ENCODE results near the gene PLA2G4D. TPM values are rescaled to one million over a fixed set of nuclear protein-coding genes. Genes with fewer than 3 reads are reported as not detected.

The PLA2G4D gene
- total RNA-seq, 4 donors from 2014 or later, result 22.0 to 51.6 (median 29.2) TPM

DNA sequence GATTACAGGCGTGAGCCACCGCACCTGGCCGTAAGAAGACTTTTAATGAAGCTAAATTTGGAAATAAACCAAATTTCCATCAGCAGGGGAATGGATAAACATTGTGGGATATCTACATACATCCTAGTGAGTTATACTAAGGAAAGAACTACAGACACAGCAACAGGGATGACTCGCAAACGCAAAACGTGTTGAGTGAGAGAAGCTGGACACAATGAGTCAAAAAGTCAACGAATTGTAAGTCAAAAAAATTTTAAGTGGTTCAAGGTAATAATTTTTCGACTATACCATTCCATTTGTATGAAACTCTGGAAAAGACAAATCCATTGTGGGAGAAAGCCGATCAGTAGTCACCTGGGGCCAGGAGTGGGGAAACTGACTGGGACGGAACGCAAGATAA is 42.2 kb upstream of the PLA2G4D start:
- no peak for DNase-seq (ENCODE audit: low spot score in 2 of 2)
- 85 to 88% methylated on average over 11 of the region's 11 CpGs for WGBS, 2 donors
- intact Hi-C loops (cut with DNase I; ENCODE audit: low total_unique reads), result no loop called here

GRCh38 chr15:42135351-42135750 is 41.0 kb upstream of the PLA2G4D start:
- no peak for TF ChIP-seq POLR2A (IDR thresholded peaks at IDR 0.05)
- DNase-seq (ENCODE audit: low spot score in 2 of 2), result no peak
- intact Hi-C loops (cut with DNase I; ENCODE audit: low total_unique reads), result loop anchor here (2.0 kb wide), 1 partner anchor 71 kb away; no protein-coding TSS in a partner anchor
- H3K4me3 ChIP-seq (ENCODE audit: low read depth, poor library complexity, severe bottlenecking), result no peak overlapping the region
- WGBS, 2 donors, result 48 to 61% methylated on average over 1 of the region's 1 CpG

More for the DNA sequence above, 42.2 kb upstream of the PLA2G4D start:
- H3K4me3 ChIP-seq (ENCODE audit: low read depth, poor library complexity, severe bottlenecking), result no peak overlapping the region
- TF ChIP-seq POLR2A (IDR thresholded peaks at IDR 0.05), result no peak
- TF ChIP-seq, protein P1, sequence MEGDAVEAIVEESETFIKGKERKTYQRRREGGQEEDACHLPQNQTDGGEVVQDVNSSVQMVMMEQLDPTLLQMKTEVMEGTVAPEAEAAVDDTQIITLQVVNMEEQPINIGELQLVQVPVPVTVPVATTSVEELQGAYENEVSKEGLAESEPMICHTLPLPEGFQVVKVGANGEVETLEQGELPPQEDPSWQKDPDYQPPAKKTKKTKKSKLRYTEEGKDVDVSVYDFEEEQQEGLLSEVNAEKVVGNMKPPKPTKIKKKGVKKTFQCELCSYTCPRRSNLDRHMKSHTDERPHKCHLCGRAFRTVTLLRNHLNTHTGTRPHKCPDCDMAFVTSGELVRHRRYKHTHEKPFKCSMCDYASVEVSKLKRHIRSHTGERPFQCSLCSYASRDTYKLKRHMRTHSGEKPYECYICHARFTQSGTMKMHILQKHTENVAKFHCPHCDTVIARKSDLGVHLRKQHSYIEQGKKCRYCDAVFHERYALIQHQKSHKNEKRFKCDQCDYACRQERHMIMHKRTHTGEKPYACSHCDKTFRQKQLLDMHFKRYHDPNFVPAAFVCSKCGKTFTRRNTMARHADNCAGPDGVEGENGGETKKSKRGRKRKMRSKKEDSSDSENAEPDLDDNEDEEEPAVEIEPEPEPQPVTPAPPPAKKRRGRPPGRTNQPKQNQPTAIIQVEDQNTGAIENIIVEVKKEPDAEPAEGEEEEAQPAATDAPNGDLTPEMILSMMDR (IDR thresholded peaks at IDR 0.05), result no peak

- intact Hi-C loops (cut with DNase I; ENCODE audit: low total_unique reads), result loop anchor here (2.0 kb wide), 1 partner anchor 70 kb away; no protein-coding TSS in a partner anchor
- DNase-seq (ENCODE audit: low spot score in 2 of 2), result peak in 1 of 2 donors; percentile 6
- H3K4me3 ChIP-seq (ENCODE audit: low read depth, poor library complexity, severe bottlenecking), result no peak overlapping the region
- WGBS, 2 donors, result 84 to 91% methylated on average over 6 of the region's 6 CpGs
- TF ChIP-seq, protein P1 (IDR thresholded peaks at IDR 0.05), result no peak
- no peak for TF ChIP-seq POLR2A (IDR thresholded peaks at IDR 0.05)
These were observed 40.4 kb upstream of the PLA2G4D start for GRCh38 chr15:42134617-42135245.

DNA sequence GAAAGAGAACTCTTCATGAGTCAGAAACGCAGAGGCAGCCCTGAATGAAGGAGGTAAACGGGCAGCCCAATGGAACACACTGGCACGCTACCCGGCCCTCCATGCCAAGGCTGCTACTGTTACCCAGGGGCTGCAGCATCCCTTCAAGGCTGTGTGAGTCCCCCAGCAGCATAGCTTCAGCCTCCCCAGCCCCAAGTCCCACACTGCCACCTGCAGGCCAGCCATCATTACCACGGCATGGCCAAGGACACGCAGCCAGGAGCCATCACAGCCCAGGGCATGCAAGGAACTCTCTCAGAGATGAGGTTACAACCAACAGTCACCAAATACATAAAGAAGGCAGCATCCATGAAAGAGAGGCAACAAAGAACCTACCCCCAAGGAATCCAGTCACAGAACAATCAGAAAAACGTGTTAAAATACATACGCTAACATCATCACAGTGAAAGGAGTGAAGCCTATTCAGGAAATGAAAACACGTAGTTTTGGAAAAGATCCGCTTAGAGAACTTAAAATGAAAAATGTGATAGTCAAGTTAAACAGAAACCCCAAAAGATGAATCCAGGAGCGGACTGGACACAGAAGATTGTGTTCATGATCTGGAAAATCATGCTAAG is 39.6 kb upstream of the PLA2G4D start:
- no peak overlapping the region for H3K4me3 ChIP-seq (ENCODE audit: low read depth, poor library complexity, severe bottlenecking)
- 61 to 69% methylated on average over 10 to 11 of the region's 11 CpGs for WGBS, 2 donors
- intact Hi-C loops (cut with DNase I; ENCODE audit: low total_unique reads), result loop anchor here (2.0 kb wide), 1 partner anchor 69 kb away; no protein-coding TSS in a partner anchor
- peak; percentile 17 to 86 for DNase-seq (ENCODE audit: low spot score in 2 of 2)
- no peak for TF ChIP-seq POLR2A (IDR thresholded peaks at IDR 0.05)
- TF ChIP-seq, protein P1 (IDR thresholded peaks at IDR 0.05), result peak in 1 of 3 donors; percentile 29

DNA sequence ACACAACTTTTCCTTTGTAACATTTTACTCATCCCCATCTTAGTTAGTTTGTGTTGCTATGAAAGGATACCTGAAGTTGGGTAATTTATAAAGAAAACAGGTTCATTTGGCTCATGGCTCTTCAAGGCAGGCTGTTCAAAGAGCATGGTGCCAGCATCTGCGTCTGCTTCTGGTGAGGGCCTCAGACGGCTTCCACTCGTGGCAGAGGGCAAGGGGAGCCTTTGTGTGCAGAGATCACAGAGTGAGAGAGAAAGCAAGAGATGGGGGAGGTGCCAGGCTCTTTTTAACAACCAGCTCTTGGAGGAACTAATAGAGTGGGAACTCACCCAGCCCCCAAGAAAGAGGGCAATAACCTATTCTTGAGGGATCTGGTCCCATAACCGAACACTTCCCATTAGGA is 39.0 kb upstream of the PLA2G4D start:
- peak; percentile 4 to 52 for DNase-seq (ENCODE audit: low spot score in 2 of 2)
- TF ChIP-seq, protein P1 (IDR thresholded peaks at IDR 0.05), result no peak
- H3K4me3 ChIP-seq (ENCODE audit: low read depth, poor library complexity, severe bottlenecking), result no peak overlapping the region
- WGBS, 2 donors, result 84 to 92% methylated on average over 4 of the region's 4 CpGs
- intact Hi-C loops (cut with DNase I; ENCODE audit: low total_unique reads), result no loop called here
